GM18505 (cell line): Measurements from ENCODE around the gene NAA60.
"Not testable (repeated sequence)": the region's sequence is repeated elsewhere in the genome, so short reads cannot be mapped to it uniquely, and the experiment has no call there.

Source experiments
- ATAC-seq: cut with Tn5 transposase; IDR thresholded peaks from one replicate; pipeline ENCODE4 v1.9.1; 2021; ENCODE audit not compliant: unreplicated experiment
- POLR2A ChIP-seq: IDR thresholded peaks from 4 replicates; pipeline ENCODE4 v1.6.1; 2011; ENCODE audit warnings: borderline replicate concordance; ENCODE audit not compliant: insufficient read depth, insufficient read length; ENCODE audit errors: extremely low read depth

NAA60 gene

GRCh38 chr16:3469736-3470135 lies 26.3 kb downstream of the NAA60 start:
- ATAC-seq, result no peak
- TF ChIP-seq POLR2A, result no peak

DNA sequence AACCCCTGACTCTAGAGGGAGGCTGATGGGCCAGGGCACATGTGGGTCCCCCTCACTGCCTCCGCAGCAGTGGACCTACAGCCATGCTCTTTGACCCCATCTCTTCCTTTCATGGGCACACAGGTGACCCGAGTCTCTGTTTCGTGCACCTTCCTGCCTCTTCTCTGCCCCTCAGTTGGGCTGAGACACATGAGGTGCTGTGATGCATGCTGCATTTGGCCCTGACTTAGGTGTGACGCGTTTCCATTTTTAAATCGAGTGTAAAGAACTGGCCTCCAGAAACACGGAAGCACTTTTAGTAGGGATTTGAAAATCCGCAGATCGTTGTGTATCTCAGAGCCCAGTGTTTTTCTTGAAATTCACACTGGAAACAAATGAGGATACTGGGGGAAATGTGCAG lies 27.2 kb downstream of the NAA60 start:
- no peak for TF ChIP-seq POLR2A
- ATAC-seq, result no peak

GRCh38 chr16:3471518-3472176 lies 28.2 kb downstream of the NAA60 start:
- no peak for ATAC-seq
- TF ChIP-seq POLR2A, result no peak

DNA sequence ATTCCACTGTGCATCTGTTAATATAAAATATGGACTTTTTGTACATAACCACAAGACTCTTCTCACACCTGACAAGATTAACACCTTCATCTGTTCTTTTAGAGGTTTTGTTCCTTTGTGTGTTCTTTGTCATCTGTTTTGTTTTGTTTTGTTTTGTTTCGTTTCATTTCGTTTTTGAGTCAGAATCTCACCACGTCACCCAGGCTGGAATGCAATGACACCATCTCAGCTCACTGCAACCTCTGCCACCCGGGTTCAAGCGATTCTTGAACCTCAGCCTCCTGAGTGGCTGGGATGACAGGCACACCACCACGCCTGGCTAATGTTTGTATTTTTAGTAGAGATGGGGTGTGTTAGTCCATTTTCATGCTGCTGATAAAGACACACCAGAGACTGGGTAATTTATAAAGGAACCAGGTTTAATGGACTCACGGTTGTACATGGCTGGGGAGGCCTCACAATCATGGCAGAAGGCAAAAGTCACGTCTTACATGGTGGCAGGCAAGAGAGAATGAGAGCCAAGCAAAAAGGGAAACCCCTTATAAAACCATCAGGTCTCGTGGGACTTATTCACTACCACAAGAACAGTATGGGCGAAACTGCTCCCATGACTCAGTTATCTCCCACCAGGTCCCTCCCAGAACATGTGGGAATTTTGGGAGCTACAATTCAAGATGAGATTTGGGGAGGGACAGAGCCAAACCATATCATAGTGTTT lies 29.6 kb downstream of the NAA60 start:
- TF ChIP-seq POLR2A, result no peak
- ATAC-seq, result no peak

GRCh38 chr16:3473596-3473943 lies 30.1 kb downstream of the NAA60 start:
- not testable (repeated sequence) for ATAC-seq

GRCh38 chr16:3474136-3474779 lies 30.8 kb downstream of the NAA60 start:
- ATAC-seq, result no peak
- no peak for TF ChIP-seq POLR2A

- ATAC-seq, result not testable (repeated sequence)
These were observed 31.4 kb downstream of the NAA60 start for GRCh38 chr16:3474870-3475269.

DNA sequence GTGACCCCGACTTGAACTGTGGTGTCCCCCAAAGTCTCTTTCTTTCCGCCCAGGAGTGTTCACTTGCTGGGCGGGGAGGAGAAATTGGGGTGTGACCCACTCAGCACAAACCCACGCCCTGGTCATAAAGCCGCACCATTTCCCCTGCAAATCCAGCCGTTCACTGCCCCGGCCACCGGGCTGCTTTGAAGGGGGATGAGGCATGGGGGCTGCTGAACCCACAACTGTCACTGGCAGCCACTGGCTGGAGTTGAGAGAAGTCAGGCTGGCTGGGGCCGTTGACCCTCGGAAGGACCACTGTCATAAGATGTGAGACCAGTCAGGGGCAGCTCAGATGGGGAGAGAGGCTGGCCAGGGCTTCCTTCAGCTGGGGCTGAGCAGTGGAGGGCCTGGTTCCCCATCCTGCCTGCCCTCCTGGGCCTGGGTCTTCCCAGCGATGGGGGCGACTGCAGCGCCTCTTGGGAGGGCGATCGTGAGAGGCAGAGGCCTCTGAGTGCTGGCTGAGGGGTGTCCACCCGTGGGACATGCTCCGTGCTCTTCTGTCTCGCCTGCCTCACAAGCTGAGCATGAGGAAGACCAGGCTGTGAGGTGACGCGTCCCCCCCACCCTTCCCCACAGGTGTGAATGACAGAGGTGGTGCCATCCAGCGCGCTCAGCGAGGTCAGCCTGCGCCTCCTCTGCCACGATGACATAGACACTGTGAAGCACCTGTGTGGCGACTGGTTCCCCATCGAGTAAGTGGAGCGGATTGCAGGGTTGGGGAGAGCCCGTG lies 32.3 kb downstream of the NAA60 start:
- no peak for ATAC-seq

DNA sequence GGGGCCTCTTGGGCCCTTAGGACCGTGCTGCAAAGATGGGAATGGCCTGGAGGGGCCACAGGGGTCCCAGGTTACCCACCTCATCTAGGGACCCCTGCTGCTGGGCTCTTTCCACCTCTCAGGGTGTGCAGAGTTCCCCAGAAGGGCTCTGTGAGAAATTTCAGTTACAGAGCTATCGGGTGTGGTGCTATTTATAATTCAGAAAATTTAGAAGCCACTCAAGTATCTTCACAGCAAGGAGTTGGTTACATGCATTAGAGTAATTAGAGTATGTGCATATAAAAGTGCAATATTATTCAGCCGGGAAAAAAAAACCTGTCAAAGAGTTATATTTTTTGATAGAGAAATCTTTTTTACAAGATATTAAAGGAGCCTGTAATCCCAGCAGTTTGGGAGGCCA lies 32.9 kb downstream of the NAA60 start:
- TF ChIP-seq POLR2A, result no peak
- ATAC-seq, result no peak

More for the DNA sequence above, 32.3 kb downstream of the NAA60 start:
- no peak for TF ChIP-seq POLR2A

DNA sequence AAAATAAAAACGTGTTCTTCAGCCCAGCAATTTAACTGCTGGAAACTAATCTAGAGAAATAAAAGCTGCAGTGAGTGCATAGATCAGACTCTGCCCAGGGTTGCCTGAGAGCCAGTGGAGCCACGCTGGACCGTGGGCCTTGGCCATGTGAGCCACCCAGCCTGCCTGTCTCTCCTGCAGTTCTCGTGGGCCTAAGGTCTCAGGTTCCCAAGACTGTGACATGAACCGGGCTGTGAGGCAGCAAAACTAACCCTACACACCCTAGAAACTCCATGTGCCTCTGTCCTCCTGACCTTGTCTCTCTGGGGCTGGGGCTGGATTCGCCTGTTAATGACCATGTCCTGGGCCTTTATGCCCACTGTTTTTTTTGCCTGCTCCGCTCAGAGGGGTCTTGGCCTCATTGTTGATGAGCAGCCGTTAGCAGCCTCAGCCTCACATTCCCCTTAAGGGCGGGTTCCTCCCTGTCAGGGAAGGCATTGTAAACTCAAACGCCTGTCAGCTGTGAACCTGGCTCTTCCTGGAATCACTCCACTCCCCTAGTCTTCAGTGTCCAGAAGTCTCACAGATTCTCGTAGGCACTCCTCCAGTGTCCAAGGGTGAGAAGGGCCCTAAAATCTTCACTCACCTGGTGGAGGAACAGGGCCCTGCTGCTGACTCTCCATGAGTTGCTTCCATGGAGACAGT lies 34.9 kb downstream of the NAA60 start:
- TF ChIP-seq POLR2A, result no peak
- no peak for ATAC-seq

- TF ChIP-seq POLR2A, result no peak
- ATAC-seq, result no peak
These were observed 36.3 kb downstream of the NAA60 start for GRCh38 chr16:3479654-3480216.

DNA sequence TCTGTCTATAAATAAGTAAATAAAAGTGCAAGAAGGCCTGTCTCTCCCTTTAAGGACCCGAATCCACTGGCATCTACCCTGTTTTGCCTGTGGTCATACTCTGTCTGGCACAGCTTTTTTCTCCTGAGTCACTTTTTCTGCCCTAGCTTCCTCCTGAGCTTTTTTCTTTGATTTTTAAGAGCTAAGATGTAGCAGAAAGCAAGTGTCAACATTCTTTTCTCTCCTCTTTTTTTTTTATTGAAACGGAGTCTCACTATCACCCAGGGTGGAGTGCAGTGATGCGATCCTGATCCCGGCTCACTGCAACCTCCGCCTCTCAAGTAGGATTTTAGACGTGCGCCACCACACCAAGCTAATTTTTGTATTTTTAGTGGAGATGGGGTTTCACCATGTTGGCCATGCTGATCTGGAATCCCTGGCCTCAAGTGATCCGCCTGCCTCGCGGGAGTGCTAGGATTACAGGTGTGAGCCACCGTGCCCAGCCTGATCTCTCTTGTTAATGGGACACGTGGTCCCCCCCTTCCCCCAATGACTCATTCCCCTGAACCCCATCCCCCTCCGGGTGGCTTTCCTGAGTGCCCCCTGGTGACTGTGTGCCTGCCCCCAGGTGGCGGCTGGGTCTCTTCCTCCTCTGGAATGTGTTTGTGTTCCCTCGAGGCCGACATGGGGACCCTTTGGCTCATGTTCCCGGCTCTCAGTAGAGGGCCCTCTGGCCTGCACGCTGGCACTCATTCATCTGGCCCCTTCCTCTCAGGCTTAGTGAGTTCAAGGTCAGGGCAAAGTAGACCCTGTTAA lies 37.6 kb downstream of the NAA60 start:
- no peak for ATAC-seq
- no peak for TF ChIP-seq POLR2A
